GM12864 (cell line): ENCODE measurements around the gene PIBF1.

ENCODE experiments used
- DNase-seq: peaks from one replicate; pipeline ENCODE4 v3.0.0-alpha.2; 2011; ENCODE audit warnings: low read depth
- H3K4me3 ChIP-seq: 2 replicates; pipeline ENCODE4 v1.5.1; 2011; ENCODE audit warnings: mild to moderate bottlenecking, low read depth, low read length, control low read depth
- TF ChIP-seq, protein P1 (sequence below): IDR thresholded peaks from 2 replicates; pipeline ENCODE4 v1.5.1; 2011; ENCODE audit warnings: low read depth, mild to moderate bottlenecking, moderate library complexity, low read length, control low read depth, inconsistent platforms; ENCODE audit errors: missing control alignments

PIBF1 gene

DNA sequence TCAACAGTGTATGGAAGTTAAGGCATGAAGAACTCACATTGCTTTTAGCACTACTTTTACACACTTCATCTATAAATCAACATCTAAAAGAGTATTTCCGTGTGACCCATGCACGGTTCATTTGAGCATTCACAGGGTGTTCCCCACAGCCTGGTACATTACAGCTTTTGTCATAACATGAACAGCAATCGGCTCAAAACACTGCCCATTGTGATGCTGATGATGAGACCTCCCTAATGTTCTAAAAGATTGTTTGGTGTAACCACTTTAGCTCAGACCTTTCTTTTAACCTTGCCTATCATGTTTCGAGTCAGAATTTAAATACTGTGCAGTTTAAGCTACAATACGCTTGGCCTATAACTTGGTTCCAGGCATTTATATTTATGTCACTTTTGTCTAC, 272.8 kb downstream of the PIBF1 start:
- TF ChIP-seq, protein P1, sequence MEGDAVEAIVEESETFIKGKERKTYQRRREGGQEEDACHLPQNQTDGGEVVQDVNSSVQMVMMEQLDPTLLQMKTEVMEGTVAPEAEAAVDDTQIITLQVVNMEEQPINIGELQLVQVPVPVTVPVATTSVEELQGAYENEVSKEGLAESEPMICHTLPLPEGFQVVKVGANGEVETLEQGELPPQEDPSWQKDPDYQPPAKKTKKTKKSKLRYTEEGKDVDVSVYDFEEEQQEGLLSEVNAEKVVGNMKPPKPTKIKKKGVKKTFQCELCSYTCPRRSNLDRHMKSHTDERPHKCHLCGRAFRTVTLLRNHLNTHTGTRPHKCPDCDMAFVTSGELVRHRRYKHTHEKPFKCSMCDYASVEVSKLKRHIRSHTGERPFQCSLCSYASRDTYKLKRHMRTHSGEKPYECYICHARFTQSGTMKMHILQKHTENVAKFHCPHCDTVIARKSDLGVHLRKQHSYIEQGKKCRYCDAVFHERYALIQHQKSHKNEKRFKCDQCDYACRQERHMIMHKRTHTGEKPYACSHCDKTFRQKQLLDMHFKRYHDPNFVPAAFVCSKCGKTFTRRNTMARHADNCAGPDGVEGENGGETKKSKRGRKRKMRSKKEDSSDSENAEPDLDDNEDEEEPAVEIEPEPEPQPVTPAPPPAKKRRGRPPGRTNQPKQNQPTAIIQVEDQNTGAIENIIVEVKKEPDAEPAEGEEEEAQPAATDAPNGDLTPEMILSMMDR = no peak
- DNase-seq = no peak
- no peak overlapping the region for H3K4me3 ChIP-seq

DNA sequence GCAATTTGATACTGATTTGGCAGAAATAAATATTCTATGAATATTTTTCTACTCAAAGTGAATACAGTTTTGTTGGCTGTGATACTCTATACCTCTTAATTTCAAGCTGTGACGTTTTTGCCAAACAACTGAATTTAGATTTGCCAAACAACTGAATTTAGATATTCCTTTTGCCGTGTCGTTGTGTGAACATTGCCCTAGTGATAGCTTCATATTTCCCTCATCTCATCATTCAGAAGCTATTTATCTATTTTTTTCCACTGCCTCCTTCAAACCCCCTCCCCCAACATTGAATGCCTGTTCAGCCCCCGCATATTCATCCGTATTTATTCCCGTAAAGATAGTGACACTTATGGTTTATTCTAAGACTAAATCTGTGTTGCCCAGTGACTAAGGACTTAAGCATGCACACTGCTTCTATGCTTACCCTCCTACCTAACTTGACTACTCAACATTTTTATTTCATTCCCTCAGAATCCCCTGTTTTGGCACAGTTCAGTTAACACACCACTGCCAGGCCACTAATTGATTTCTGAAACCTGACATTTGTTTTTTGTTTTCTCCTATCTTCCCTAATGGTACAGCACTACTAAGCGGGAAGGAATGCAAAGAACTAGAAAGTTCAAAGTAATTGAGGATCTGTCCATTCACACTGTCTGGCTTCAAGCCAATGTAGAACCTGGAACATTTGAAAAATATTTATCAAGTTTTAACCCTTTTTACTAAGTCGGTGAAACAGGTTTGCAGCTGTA, 274.1 kb downstream of the PIBF1 start:
- H3K4me3 ChIP-seq = no peak overlapping the region
- DNase-seq = no peak
- TF ChIP-seq, protein P1 = no peak

DNA sequence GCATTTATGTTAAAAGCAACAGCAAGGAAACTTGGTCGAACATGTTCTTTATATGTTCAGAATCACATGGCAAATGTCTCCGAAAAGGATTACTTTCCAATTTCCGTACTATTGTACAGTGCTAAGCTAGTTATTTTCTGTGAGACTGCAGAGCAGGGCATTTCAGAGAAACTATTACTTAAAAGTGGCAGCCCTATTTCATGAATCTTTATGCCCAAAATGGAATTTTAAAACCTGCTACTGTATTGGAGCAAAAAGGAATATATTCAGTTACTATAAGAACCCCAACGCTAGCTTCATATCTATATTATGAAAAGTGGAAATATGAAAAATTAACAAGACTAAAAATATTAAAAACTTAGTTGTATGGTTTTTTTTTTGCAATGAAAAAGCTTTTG, 274.6 kb downstream of the PIBF1 start:
- DNase-seq = no peak
- no peak overlapping the region for H3K4me3 ChIP-seq
- TF ChIP-seq, protein P1 = no peak

DNA sequence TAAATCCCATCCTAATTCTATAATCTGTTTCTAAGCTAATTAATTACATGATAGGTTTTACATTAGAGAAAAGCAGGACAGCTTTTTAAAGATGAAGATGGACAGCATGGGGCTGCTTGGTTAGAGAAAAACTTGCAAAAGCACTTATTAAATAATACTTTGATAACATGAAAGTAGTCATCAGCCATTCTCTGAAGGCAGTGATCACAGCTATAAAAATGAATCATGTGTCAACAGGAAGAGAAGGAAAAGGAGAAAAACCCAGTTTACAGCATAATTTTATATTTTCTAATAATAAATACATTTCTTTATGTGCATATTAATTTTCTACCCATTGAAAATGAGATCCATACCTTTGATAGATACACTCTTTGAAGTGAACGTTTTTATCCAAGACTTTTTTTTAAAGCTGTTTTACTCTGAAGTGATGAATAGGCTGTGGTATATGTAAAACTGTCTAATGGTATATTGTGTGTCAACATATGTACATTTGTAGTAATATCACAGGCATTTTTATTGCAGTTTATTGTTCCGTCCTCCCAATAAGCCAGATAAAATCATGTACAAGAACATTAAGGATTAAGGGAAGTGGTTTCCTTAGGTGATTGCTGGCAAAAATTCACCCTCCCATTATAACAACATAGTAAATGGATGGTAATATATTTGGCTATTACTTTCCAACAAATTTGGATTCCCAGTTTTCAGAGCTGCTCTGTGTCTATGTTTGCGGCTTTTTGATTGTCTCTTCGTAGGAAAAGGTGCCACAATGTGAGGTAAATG, 275.5 kb downstream of the PIBF1 start:
- H3K4me3 ChIP-seq = no peak overlapping the region
- TF ChIP-seq, protein P1 = no peak

DNA sequence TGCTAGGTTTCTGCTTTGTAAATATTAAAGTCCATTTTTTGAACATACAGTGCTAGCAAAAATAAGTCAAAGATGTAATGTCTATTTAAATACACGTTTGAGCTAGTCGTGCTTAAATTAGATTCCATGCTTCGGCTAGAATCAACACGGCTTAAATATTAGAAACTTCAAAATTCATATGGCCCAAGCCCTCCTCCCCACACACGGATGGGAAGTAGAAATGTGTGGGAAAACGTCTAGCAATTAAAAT, 276.1 kb downstream of the PIBF1 start:
- no peak overlapping the region; the same call in 1 of the 2 replicates for H3K4me3 ChIP-seq
- no peak for DNase-seq
- TF ChIP-seq, protein P1 = no peak

More for the DNA sequence above, 275.5 kb downstream of the PIBF1 start:
- no peak for DNase-seq

DNA sequence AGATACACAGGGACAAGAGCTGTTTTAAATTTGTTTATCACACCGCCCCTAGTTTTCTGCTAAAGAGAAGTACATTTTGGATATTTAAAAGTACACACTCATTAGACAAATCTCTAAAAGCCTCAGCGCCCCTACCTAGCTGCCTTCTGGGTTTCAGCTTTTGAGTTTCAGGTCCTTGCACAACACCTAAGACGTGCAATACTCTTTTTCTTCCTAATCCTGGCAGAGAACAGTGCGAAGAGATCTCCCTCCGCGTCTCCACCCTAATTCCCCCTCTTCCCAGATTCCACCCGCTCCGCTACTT, 276.5 kb downstream of the PIBF1 start:
- DNase-seq = no peak
- TF ChIP-seq, protein P1 = no peak
- peak overlapping the region; percentile 75 for H3K4me3 ChIP-seq

DNA sequence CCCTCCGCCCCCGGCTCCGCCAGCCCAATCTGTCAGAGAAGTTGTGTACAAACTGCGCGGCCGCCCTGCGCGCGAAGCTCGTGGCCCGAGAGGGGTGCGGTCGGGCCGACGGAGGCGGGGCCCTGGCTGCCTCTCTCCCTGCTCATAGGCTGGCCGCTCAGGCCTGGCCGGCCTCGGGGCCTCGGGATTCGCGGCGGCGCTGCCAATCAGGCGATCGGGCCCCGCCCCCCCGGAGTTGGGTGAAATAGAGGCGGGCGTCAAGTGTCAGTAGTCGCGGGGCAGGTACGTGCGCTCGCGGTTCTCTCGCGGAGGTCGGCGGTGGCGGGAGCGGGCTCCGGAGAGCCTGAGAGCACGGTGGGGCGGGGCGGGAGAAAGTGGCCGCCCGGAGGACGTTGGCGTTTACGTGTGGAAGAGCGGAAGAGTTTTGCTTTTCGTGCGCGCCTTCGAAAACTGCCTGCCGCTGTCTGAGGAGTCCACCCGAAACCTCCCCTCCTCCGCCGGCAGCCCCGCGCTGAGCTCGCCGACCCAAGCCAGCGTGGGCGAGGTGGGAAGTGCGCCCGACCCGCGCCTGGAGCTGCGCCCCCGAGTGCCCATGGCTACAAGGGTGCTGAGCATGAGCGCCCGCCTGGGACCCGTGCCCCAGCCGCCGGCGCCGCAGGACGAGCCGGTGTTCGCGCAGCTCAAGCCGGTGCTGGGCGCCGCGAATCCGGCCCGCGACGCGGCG, 277.0 kb downstream of the PIBF1 start, which contains the start of gene KLF5:
Gene KLF5, plus strand, starts transcription at position 270 of the 724 bp plus-strand sequence. Its CDS starts 323 bp downstream, at position 593.
- peak within 1 kb of the TSS; percentile 75 for H3K4me3 ChIP-seq
- TF ChIP-seq, protein P1 = no peak
- peak; percentile 53 for DNase-seq
